ENCODE results near the gene PRAMEF1.
"Not testable (repeated sequence)": the region's sequence is repeated elsewhere in the genome, so short reads cannot be mapped to it uniquely, and the experiment has no call there.

Gene PRAMEF1

GRCh38 chr1:12774801-12775345 lies 16.3 kb upstream of the PRAMEF1 start:
- in situ Hi-C loops (cut with MboI; ENCODE audit: low sequenced_read_pairs) = no loop called here

GRCh38 chr1:12775443-12775842 lies 15.8 kb upstream of the PRAMEF1 start:
- in situ Hi-C loops (cut with MboI; ENCODE audit: low sequenced_read_pairs) = no loop called here

GRCh38 chr1:12776801-12777557 lies 14.2 kb upstream of the PRAMEF1 start:
- in situ Hi-C loops (cut with MboI; ENCODE audit: low sequenced_read_pairs) = no loop called here

GRCh38 chr1:12778061-12778460 lies 13.1 kb upstream of the PRAMEF1 start:
- in situ Hi-C loops (cut with MboI; ENCODE audit: low sequenced_read_pairs) = no loop called here

- in situ Hi-C loops (cut with MboI; ENCODE audit: low sequenced_read_pairs) = no loop called here
Observed at GRCh38 chr1:12778907-12779306, 12.3 kb upstream of the PRAMEF1 start.

GRCh38 chr1:12781488-12781887 lies 9.7 kb upstream of the PRAMEF1 start:
- in situ Hi-C loops (cut with MboI; ENCODE audit: low sequenced_read_pairs) = not testable (repeated sequence)

GRCh38 chr1:12783783-12784182 lies 7.4 kb upstream of the PRAMEF1 start:
- in situ Hi-C loops (cut with MboI; ENCODE audit: low sequenced_read_pairs) = not testable (repeated sequence)

- in situ Hi-C loops (cut with MboI; ENCODE audit: low sequenced_read_pairs) = not testable (repeated sequence)
Observed at GRCh38 chr1:12784729-12785128, 6.5 kb upstream of the PRAMEF1 start.

GRCh38 chr1:12798911-12799310 lies 7.7 kb downstream of the PRAMEF1 start:
- in situ Hi-C loops (cut with MboI; ENCODE audit: low sequenced_read_pairs) = no loop called here

- in situ Hi-C loops (cut with MboI; ENCODE audit: low sequenced_read_pairs) = no loop called here
Observed at GRCh38 chr1:12799730-12800129, 8.5 kb downstream of the PRAMEF1 start.

- in situ Hi-C loops (cut with MboI; ENCODE audit: low sequenced_read_pairs) = no loop called here
Observed at GRCh38 chr1:12809933-12810332, 18.7 kb downstream of the PRAMEF1 start.

GRCh38 chr1:12810691-12811408 lies 19.7 kb downstream of the PRAMEF1 start:
- in situ Hi-C loops (cut with MboI; ENCODE audit: low sequenced_read_pairs) = no loop called here

- in situ Hi-C loops (cut with MboI; ENCODE audit: low sequenced_read_pairs) = no loop called here
Observed at GRCh38 chr1:12811409-12811784, 20.2 kb downstream of the PRAMEF1 start.

GRCh38 chr1:12819061-12819460 lies 27.9 kb downstream of the PRAMEF1 start:
- in situ Hi-C loops (cut with MboI; ENCODE audit: low sequenced_read_pairs) = not testable (repeated sequence)

GRCh38 chr1:12831310-12831709 lies 40.1 kb downstream of the PRAMEF1 start, which contains the start of gene PRAMEF11:
TSS of gene PRAMEF11 (minus strand) at chr1:12831410. CDS start at chr1:12828789, 2,621 bp downstream.
- in situ Hi-C loops (cut with MboI; ENCODE audit: low sequenced_read_pairs) = not testable (repeated sequence)

- in situ Hi-C loops (cut with MboI; ENCODE audit: low sequenced_read_pairs) = not testable (repeated sequence)
Observed at GRCh38 chr1:12833251-12833650, 42.1 kb downstream of the PRAMEF1 start.
